Hepatocyte (in vitro differentiated cells): Measurements from ENCODE around the gene FSTL3. TPM values are rescaled to one million over a fixed set of nuclear protein-coding genes. Genes with fewer than 3 reads are reported as not detected.
A peak's percentile ranks its signal among the peaks of the same experiment; 100 is the strongest.

ENCODE experiments used
- DNase-seq: peaks from one replicate; pipeline ENCODE4 v3.0.0-alpha.2; 2016; ENCODE audit warnings: low spot score
- H2AFZ ChIP-seq: fragments of 200-600 bp; sonication (generic); 2 replicates; pipeline ENCODE4 v1.6.0; 2016; ENCODE audit warnings: antibody characterized with exemption, mild to moderate bottlenecking
- H3K27ac ChIP-seq: fragments of 200-600 bp; sonication (generic); 2 replicates; pipeline ENCODE4 v1.5.1; 2016; ENCODE audit warnings: mild to moderate bottlenecking
- H3K27me3 ChIP-seq: fragments of 200-600 bp; sonication (generic); 2 replicates; pipeline ENCODE4 v1.6.1; 2016
- H3K36me3 ChIP-seq: fragments of 200-600 bp; sonication (generic); replicated peaks from 2 replicates; pipeline ENCODE4 v1.5.1; 2016; ENCODE audit warnings: low read depth; ENCODE audit not compliant: insufficient read depth
- H3K4me1 ChIP-seq: fragments of 200-600 bp; sonication (generic); 2 replicates; pipeline ENCODE4 v1.5.1; 2016; ENCODE audit warnings: mild to moderate bottlenecking, moderate library complexity; ENCODE audit not compliant: insufficient read depth
- H3K4me2 ChIP-seq: fragments of 200-600 bp; sonication (generic); 2 replicates; pipeline ENCODE4 v1.6.0; 2016
- H3K4me3 ChIP-seq: fragments of 200-600 bp; sonication (generic); 2 replicates; pipeline ENCODE4 v1.5.1; 2016; ENCODE audit warnings: mild to moderate bottlenecking
- H3K79me2 ChIP-seq: fragments of 200-600 bp; sonication (generic); 2 replicates; pipeline ENCODE4 v1.6.0; 2017; ENCODE audit warnings: mild to moderate bottlenecking
- H3K9me2 ChIP-seq: fragments of 200-600 bp; sonication (generic); replicated peaks from 2 replicates; pipeline ENCODE4 v1.6.0; 2017; ENCODE audit warnings: mild to moderate bottlenecking; ENCODE audit not compliant: insufficient read depth
- H3K9me3 ChIP-seq: fragments of 200-600 bp; sonication (generic); 2 replicates; pipeline ENCODE4 v1.5.1; 2016; ENCODE audit warnings: low read depth, mild to moderate bottlenecking
- H4K20me1 ChIP-seq: fragments of 200-600 bp; sonication (generic); 2 replicates; pipeline ENCODE4 v1.6.0; 2016; ENCODE audit warnings: mild to moderate bottlenecking; ENCODE audit not compliant: insufficient read depth, poor library complexity, severe bottlenecking
- EZH2 ChIP-seq: fragments of 200-600 bp; sonication (generic); IDR thresholded peaks from 2 replicates; pipeline ENCODE4 v1.6.1; 2016; ENCODE audit warnings: antibody characterized with exemption, mild to moderate bottlenecking, borderline replicate concordance
- EZH2phosphoT487 ChIP-seq: fragments of 200-600 bp; sonication (generic); IDR thresholded peaks from one replicate; pipeline ENCODE4 v1.6.1; 2018; ENCODE audit warnings: antibody characterized with exemption, mild to moderate bottlenecking, low read depth, moderate library complexity; ENCODE audit not compliant: unreplicated experiment, severe bottlenecking
- WGBS: methylation state at CpG from one replicate; pipeline ENCODE4 v1.1.6; 2016; ENCODE audit warnings: low lambda C conversion rate; ENCODE audit errors: missing lambda C conversion rate; 5-methylcytosine and 5-hydroxymethylcytosine counted together
- polyA plus RNA-seq: library from polyadenylated mRNA; unstranded; fragments of >200 nt; fragmentation: Nextera tagmentation; extraction: Ambion mirVana; gene quantifications from 2 replicates; pipeline ENCODE4 v1.2.1, GENCODE V29; 2016
- total RNA-seq: library from RNA; depleted of rRNA; stranded (reverse); fragments of >200 nt; gene quantifications from 2 replicates; pipeline ENCODE4 v1.2.3, GENCODE V29; 2014
- TF ChIP-seq, protein P1 (sequence below): fragments of 200-600 bp; sonication (generic); IDR thresholded peaks from 2 replicates; pipeline ENCODE4 v1.5.1; 2016; ENCODE audit warnings: antibody characterized with exemption, mild to moderate bottlenecking; ENCODE audit not compliant: poor library complexity

The FSTL3 gene
- total and polyA plus RNA-seq, 2 experiments from 2014 or later: 131 to 171 TPM

GRCh38 chr19:710767-711166 lies 34.6 kb downstream of the FSTL3 start:
- DNase-seq: no peak
- peaks cover 58% of the 10 kb centered on the region for H3K79me2 ChIP-seq
- H3K36me3 ChIP-seq: no peaks in the 10 kb centered on the region
- H3K4me3 ChIP-seq: no peak overlapping the region
- H3K9me2 ChIP-seq: no peaks in the 10 kb centered on the region
- H3K4me1 ChIP-seq: peaks cover 19% of the 10 kb centered on the region
- peak overlapping the region; percentile 98 for H3K4me2 ChIP-seq
- WGBS: 74% methylated on average over 21 of the region's 21 CpGs
- H3K27ac ChIP-seq: peak overlapping the region; percentile 71
- H2AFZ ChIP-seq: no peak overlapping the region
- no peaks in the 10 kb centered on the region for H4K20me1 ChIP-seq
- H3K27me3 ChIP-seq: no peaks in the 10 kb centered on the region
- TF ChIP-seq, protein P1, sequence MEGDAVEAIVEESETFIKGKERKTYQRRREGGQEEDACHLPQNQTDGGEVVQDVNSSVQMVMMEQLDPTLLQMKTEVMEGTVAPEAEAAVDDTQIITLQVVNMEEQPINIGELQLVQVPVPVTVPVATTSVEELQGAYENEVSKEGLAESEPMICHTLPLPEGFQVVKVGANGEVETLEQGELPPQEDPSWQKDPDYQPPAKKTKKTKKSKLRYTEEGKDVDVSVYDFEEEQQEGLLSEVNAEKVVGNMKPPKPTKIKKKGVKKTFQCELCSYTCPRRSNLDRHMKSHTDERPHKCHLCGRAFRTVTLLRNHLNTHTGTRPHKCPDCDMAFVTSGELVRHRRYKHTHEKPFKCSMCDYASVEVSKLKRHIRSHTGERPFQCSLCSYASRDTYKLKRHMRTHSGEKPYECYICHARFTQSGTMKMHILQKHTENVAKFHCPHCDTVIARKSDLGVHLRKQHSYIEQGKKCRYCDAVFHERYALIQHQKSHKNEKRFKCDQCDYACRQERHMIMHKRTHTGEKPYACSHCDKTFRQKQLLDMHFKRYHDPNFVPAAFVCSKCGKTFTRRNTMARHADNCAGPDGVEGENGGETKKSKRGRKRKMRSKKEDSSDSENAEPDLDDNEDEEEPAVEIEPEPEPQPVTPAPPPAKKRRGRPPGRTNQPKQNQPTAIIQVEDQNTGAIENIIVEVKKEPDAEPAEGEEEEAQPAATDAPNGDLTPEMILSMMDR: no peak
- TF ChIP-seq EZH2phosphoT487 (no peak), EZH2 (no peak)
- no peaks in the 10 kb centered on the region for H3K9me3 ChIP-seq

- DNase-seq: no peak
- H3K4me1 ChIP-seq: peaks cover 19% of the 10 kb centered on the region
- H3K4me2 ChIP-seq: peak overlapping the region; percentile 98
- 72% methylated on average over 8 of the region's 8 CpGs for WGBS
- H4K20me1 ChIP-seq: no peaks in the 10 kb centered on the region
- peak overlapping the region; percentile 23 for H3K27ac ChIP-seq
- no peaks in the 10 kb centered on the region for H3K27me3 ChIP-seq
- no peaks in the 10 kb centered on the region for H3K36me3 ChIP-seq
- H3K79me2 ChIP-seq: peaks cover 60% of the 10 kb centered on the region
- H3K9me3 ChIP-seq: no peaks in the 10 kb centered on the region
- H3K4me3 ChIP-seq: no peak overlapping the region
- TF ChIP-seq EZH2: no peak
- TF ChIP-seq, protein P1: no peak
- no peak for TF ChIP-seq EZH2phosphoT487
- no peak overlapping the region for H2AFZ ChIP-seq
- no peaks in the 10 kb centered on the region for H3K9me2 ChIP-seq
Observed at GRCh38 chr19:711254-711653, 35.1 kb downstream of the FSTL3 start.

DNA sequence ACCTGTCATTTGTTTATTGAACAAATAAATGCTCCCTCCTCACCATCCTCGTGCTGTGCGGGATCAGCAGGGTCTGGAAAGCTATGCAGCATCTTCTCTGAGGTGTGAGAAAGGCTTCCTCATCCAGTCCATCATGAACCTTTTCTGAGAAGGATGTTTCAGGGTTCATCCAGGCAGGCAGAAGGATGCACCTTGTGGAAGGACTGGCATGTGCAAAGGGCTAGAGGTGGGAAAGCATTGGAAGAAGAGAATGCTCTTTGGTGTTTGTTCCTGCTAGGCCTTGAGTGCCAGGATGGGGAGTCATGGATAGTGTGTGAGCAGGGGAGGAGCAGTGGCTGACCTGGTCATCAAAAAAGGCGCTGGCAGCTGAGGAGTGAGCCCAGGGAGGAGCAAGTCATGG lies 39.2 kb downstream of the FSTL3 start:
- H3K36me3 ChIP-seq: no peaks in the 10 kb centered on the region
- no peak overlapping the region for H3K4me3 ChIP-seq
- H3K4me2 ChIP-seq: no peak overlapping the region
- H2AFZ ChIP-seq: no peak overlapping the region
- no peaks in the 10 kb centered on the region for H3K9me2 ChIP-seq
- TF ChIP-seq EZH2 (no peak), EZH2phosphoT487 (no peak)
- TF ChIP-seq, protein P1: no peak
- peaks cover 9% of the 10 kb centered on the region for H3K4me1 ChIP-seq
- H4K20me1 ChIP-seq: peaks cover 3% of the 10 kb centered on the region
- H3K27ac ChIP-seq: no peak overlapping the region
- peaks cover 71% of the 10 kb centered on the region for H3K79me2 ChIP-seq
- H3K9me3 ChIP-seq: no peaks in the 10 kb centered on the region
- H3K27me3 ChIP-seq: no peaks in the 10 kb centered on the region
- WGBS: 98% methylated on average over 3 of the region's 3 CpGs
- DNase-seq: no peak
